ENCODE measurements around the gene TMED4.

Gene TMED4

DNA sequence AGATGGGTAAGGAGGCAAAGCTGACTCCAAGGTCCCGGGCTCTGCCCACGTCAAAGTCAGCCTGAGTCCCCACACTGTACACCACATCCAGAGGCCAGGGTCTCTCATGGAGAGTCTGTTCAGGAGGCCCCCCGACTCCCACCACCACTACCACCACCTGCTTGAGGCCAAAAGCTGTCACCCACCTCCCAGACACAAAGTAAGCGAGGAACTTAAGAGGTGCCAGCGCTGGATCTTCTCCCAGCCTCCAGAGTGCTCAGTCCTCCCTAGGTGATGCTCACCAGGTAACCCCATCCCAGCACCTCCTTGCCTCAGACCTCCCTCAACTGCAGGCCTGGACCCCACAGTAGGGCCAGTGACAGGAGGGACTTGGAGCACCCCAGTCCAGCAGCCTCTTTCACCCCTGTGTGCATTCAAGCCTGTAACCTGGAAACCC is 41.4 kb downstream of the TMED4 start:
- no peak for DNase-seq (ENCODE audit: low read depth)

DNA sequence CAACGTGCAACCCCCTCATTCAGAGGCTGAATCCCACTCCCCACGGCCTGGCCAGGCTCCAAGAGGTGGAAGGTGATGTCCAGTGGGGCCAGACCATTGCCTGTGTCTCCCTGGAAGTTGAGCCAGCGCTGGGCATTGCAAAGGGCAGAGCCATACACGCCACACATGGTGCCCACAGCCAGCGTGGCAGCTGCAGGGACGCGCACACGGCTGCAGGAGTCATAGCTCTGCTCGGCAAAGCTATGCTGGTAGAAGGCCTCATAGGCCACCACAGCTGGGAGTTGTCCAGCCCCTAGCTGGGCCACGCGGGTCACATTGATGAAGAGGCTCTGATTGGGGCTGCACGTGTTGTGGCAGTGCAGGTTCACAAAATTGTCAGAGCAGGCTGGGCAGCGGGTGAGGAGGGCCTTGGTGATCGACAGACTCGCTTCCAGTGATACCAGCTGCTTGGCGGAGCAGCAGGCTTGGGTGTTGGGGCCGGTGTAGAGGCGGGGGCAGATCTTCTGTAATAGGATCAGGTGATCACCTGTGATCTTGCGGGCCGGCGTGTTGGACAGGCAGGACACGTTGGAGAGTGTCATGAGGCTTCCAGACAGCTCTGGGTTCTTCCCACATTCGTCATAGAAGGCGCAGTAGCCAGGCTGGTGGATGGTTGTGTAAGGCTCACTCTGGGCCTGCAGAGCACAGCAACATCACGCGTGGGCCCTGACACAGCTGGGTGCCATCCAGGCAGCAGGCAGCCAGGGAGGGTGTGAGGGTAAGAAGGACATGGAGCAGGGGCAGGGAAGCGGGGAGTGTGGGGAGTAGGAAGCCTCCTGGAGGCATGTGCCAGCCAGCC is 42.1 kb downstream of the TMED4 start:
- no peak for DNase-seq (ENCODE audit: low read depth)

DNA sequence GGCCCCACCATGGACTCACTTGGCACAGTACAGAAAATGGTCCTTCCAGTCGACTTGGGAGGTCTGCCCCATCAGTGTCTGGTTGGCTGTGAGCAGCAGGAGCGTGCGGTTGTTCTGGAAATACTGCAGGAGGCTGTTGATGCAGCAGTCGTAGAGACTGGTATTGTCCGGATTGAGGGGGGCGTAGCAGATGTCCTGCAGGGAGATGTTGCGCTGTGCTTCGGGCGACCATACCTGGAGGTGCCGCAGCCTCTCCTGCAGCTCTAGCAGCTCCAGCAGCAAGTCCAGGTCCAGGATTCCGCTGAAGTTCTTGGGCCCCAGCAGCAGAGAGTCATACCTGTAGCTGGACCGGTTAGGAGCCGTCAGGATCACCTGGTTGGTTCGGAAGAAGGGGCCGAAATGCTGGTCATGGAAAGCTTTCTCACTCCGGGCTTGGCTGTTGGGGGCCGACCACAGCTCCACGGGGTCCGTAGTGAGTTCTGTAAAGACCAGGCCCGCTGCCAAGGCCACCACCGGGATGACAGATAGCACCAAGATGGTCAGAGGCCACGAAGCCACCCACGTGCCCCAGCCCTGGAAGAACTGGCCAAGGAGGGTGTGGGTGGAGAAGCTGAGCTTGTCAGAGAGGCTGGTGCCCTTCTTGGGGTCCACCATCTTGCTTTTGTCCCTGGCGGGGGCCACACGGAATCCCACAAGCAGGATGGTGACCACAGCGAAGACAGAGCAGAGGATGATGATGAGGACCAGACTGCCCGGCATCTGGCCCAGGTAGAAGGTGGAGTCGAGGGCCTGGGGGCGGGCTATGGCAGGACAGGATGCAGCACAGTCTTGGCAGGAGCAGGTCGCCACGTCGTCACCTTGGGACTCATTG is 43.0 kb downstream of the TMED4 start:
- no peak for DNase-seq (ENCODE audit: low read depth)

DNA sequence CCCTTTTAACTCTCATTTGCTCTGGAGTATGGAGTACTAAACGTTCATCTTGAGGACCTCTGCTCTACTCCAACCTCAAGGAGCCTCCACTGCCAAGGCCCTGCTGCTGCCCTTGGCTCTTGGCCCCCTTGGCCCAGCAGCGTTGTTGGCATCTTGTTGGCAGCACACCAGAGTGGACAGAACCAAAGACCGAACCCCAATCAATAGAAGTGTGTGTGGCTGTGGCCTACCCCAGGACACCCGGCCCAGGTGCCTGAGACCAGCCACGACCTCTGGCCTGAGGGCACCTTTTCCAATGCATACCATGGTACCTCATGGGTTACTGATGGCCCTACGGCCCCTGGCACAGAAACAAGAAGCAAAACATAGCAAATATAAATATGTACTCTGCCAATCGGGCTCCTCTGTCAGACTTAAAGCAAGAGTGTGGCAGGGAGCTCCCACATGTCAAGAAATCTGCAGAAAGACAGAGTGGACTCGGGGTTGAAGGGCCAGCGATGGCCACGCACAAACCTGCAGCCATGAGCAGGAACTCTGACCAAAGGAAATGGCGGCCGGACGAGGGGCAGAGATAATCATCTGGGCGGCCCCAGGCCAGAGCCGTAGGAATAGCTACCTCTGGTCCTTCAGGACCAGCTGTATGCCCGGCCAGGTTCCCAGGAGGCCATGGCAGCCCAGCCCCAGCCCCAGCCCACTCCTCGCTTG is 43.8 kb downstream of the TMED4 start:
- no peak for DNase-seq (ENCODE audit: low read depth)

DNA sequence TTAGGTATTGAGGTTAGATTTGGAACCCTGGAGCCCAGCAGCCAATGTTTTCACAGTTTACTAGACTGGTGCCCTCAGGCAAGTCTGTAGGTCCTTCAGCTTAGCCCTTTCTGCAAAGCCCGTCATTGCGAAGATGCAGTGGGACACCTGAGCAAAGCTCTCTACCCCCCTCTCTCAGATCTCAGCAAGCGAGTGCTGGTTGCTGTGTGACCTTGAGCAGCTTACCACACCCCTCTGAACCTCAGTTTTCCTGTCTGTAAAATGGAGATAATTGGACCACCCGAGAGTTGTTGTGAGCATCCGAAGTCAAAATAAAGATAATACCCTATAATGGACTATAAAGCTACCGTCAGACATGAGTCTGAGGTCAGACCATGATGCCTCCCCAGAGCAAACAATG is 44.6 kb downstream of the TMED4 start:
- no peak for DNase-seq (ENCODE audit: low read depth)

DNA sequence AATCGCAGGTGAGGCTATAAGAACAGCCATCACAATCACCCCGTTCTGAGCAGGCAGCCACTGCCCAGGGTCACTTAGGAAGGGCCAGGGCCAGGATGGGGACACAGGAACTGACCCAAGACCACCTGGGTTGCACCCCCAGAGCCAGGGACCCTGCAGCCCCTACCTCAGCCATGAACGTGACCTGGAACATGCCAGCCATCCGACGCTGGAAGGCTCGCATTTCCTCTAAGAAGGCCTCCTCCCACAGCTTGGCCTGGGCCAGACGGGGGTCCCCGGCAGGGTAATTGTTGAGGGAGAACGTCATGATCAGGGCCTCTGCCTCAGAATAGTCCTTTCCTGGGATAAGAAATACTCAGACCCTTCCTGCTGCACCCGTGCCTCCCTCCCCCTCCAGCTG is 45.9 kb downstream of the TMED4 start:
- DNase-seq (ENCODE audit: low read depth), result no peak

DNA sequence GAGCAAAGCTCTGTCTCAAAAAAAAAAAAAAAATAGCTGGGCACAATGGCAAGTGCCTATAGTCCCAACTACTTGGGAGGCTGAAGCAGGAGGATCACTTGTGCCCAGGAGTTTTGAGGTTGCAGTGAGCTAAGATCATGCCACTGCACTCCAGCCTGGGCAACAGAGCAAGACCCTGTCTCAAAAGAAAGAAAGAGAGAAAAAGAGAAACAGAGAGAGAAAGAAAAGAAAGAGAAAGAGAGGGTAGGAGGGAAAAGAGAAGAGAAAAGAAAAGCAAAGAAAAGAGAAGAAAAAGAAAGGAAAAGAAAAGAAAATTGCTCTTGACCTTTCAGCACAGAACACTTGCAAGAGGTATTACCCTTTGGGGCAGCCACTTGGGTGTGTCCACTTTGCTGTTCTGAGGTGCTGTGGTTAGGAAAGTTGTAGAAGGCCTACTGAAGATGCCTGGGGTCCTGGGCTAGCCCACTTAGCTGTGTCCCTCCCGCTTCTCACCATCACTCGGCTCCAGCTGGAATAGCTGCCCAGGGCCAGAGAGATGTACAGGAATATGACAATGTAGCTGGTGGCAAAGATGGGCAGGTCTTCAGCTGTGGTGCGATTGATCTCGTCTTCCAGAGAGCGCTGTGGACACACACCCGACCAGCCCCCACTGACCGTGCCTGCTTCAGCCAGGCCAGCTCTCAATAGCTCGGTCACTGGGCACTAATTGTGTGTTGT is 46.5 kb downstream of the TMED4 start:
- DNase-seq (ENCODE audit: low read depth), result no peak

DNA sequence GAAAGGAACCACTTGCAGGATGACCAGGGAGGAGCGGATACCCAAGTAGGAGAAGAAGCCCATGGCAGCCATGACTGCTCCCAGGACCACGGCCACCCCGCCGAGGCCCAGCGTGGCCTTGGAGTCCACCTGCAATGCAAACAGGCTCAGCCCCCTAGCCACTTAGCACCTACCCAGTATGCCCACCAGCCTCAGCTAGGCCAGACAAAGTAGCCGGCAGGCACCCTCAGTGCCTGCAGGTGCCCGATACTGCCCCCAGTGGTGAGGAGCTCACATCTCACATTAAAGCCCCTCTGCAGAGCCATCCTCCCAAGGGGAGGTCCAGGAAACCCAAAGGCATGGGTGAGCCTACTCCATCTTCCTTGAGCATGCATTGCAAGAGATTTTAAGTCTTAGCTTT is 47.5 kb downstream of the TMED4 start:
- DNase-seq (ENCODE audit: low read depth), result no peak

DNA sequence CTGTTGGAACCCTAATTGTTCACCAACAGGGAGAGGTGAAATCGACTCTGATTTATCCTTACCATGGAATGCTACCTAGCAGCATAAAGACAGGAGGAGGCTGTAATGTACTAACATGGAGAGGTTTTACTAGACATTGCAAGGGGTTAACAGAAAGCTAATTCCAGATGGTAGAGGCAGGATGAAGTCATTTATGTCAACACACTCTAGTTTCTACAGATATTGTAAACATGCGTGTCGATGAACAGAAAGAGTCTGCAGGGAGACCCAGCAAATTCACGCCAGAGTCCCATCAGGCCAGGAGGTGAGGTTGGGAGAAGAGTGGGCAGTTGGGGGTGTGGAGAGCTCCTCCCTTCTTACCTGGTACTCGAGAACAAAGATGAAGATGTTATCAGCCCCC is 47.9 kb downstream of the TMED4 start:
- DNase-seq (ENCODE audit: low read depth), result peak; percentile 15

DNA sequence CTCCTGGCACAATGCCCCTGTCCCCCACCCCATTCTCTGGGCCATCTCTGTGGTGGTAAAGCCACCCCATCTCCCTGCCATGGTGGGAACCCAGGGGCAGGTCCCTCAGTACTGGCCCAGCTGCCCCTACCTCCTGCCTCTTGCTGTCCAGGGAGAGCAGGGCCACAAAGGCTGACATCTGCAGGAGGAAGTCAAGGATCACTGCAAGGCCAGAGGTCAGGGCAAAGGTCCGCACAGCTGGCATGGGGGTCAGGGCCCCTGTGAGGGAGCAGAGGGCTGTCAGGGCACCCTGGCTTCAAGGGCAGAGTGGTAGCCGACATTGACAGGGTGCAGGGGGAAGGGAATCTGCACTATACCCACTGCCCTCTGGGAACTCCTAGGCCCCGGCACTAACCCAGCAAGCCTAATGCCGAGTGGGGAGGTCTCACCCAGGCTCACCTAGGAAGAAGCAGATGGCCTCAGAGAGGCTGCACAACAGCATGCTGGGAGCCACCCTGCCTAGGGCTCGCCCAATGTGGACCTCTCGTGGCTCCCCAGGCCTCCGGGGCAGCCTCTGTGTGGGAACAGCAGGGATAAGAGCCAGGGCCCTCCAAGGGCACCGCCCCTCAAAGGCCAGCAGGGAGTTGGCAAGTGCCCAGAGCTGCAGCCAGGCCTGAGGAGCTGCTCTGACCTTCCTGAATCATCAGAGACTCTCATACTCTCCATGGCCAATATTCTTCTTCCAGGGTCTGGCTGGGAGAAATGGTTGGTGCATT is 48.6 kb downstream of the TMED4 start:
- no peak for DNase-seq (ENCODE audit: low read depth)

DNA sequence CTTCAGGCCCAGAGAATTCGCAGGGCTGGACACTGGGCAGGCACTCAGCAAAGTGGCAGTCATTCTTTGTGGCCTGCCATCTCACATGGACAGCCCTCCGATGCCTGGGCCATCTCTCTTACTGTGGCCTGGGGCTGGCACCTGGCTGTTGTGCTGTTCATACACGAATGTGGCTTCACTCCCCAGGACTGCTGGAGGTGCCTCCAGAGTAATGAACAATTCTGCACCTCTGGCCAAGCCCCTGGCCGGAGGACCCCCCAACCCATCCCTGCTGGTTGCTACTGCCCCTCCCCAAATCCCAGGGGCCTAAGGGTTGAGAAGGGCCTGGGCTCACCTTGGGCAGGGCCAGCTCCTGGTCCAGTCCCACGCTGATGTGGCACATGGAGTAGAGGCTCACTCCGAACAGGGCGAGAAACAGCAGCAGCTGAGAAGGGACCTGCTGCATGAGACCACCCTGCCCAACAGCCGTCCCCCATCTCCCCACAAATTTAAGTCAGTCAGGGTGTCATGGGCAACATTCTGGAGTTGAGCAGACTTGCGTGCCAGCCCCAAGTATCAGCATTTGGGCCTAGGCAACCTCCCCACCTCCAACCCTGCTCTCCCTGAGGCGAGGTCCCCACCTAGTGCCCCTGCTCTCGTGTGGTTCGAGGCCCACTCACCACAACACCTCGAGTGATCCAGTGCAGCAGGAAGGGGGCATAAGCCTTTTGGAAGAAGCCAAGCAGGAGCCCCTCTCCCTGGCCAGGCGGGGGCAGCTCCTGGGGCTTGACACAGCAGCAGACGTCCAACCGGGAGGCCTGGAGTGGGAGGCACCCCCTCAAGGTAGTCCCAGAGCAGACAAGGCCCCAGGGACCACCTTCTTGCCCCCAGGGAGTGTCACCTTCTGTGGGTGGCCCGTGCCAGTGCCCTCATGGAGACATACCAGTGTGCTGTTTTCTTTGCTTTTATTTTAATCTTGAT is 50.3 kb downstream of the TMED4 start:
- no peak for DNase-seq (ENCODE audit: low read depth)

DNA sequence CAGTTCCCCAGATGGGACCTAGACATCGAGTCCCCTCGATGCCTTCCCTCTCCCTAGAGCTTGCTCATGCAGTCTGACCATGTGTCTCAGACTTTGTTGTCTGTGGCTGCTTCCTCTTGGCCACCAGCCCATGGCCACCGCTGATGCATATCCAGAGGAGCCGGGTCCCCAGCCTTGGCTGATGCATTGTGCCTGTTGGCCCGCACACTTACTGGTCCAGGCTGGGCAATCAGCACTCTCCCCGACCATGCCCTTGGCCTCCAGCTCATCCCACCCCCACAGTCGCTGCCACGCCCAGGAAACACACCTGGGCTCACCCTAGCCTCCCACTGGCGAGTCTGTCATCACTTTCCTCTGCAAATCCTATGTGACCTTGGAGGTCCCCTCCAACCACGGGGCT is 51.0 kb downstream of the TMED4 start:
- no peak for DNase-seq (ENCODE audit: low read depth)

Data from fibroblast of gingiva (primary cell).